Activated naive CD8-positive, alpha-beta T cell treated with anti-CD3 and anti-CD28 coated beads, Interleukin-2, amount 50 U/mL, for 24 hours (primary cell): ENCODE data around the gene ELSPBP1.

ENCODE experiments used
- ATAC-seq: fragments of 150-1000 bp; cut with Tn5 transposase; one replicate; pipeline ENCODE4 v1.10.0; 2021
- DNase-seq: peaks from one replicate; pipeline ENCODE4 v3.0.0; 2021
- H3K27ac Mint-ChIP-seq: one replicate; pipeline ENCODE4 v1.8.0; 2021; ENCODE audit warnings: mild to moderate bottlenecking, mixed read lengths
- H3K27me3 Mint-ChIP-seq: one replicate; pipeline ENCODE4 v1.8.0; 2021; ENCODE audit warnings: mixed read lengths
- H3K36me3 Mint-ChIP-seq: one replicate; pipeline ENCODE4 v1.8.0; 2021; ENCODE audit warnings: low read depth, mixed read lengths
- H3K4me1 Mint-ChIP-seq: one replicate; pipeline ENCODE4 v1.8.0; 2021; ENCODE audit warnings: mixed read lengths
- H3K4me3 Mint-ChIP-seq: one replicate; pipeline ENCODE4 v1.8.0; 2021; ENCODE audit warnings: mild to moderate bottlenecking, moderate library complexity, mixed read lengths
- H3K9me3 Mint-ChIP-seq: one replicate; pipeline ENCODE4 v1.8.0; 2021; ENCODE audit warnings: mixed read lengths

Gene ELSPBP1

GRCh38 chr19:48023011-48023410 is 28.6 kb downstream of the ELSPBP1 start:
- DNase-seq: no peak
- ATAC-seq: no peak
- H3K9me3 Mint-ChIP-seq: no peaks in the 10 kb centered on the region
- H3K27me3 Mint-ChIP-seq: peaks cover 37% of the 10 kb centered on the region
- H3K4me1 Mint-ChIP-seq: no peaks in the 10 kb centered on the region
- no peak overlapping the region for H3K4me3 Mint-ChIP-seq
- H3K36me3 Mint-ChIP-seq: no peaks in the 10 kb centered on the region
- H3K27ac Mint-ChIP-seq: no peak overlapping the region

GRCh38 chr19:48023518-48023917 is 29.1 kb downstream of the ELSPBP1 start:
- Mint-ChIP-seq H3K4me3 (no peak overlapping the region), H3K36me3 (no peaks in the 10 kb centered on the region), H3K27me3 (peaks cover 39% of the 10 kb centered on the region), H3K4me1 (no peaks in the 10 kb centered on the region), H3K9me3 (no peaks in the 10 kb centered on the region), H3K27ac (no peak overlapping the region)
- no peak for DNase-seq
- ATAC-seq: no peak

GRCh38 chr19:48025480-48025879 is 31.0 kb downstream of the ELSPBP1 start:
- no peaks in the 10 kb centered on the region for H3K36me3 Mint-ChIP-seq
- ATAC-seq (no peak), DNase-seq (no peak)
- no peak overlapping the region for H3K27ac Mint-ChIP-seq
- no peaks in the 10 kb centered on the region for H3K4me1 Mint-ChIP-seq
- H3K4me3 Mint-ChIP-seq: no peak overlapping the region
- H3K9me3 Mint-ChIP-seq: no peaks in the 10 kb centered on the region
- peaks cover 38% of the 10 kb centered on the region for H3K27me3 Mint-ChIP-seq

DNA sequence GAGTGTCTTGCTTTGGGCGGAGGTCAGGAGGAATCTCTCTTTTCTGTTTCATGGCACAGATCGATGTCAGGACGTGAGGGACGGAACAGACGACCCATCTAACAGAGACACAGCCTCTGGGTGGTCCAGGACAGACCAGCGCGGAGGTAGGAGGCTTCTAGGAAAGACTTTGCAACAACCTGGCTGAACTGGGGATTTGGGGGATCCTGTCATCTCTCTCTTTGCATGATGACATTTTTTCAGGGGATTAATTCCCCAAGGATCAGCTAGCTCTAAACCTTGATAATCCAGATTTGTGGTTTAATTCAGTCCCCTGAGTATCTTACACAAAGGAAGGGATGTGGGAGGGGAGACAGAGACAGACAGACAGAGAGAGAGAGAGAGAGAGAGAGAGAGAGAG is 35.0 kb downstream of the ELSPBP1 start:
- DNase-seq (no peak), ATAC-seq (no peak)
- no peaks in the 10 kb centered on the region for H3K36me3 Mint-ChIP-seq
- no peaks in the 10 kb centered on the region for H3K9me3 Mint-ChIP-seq
- H3K27ac Mint-ChIP-seq: no peak overlapping the region
- H3K4me1 Mint-ChIP-seq: no peaks in the 10 kb centered on the region
- H3K4me3 Mint-ChIP-seq: no peak overlapping the region
- H3K27me3 Mint-ChIP-seq: peaks cover 22% of the 10 kb centered on the region

- no peak for ATAC-seq
- H3K9me3 Mint-ChIP-seq: no peaks in the 10 kb centered on the region
Measured at GRCh38 chr19:48030073-48030472, 35.6 kb downstream of the ELSPBP1 start.

GRCh38 chr19:48033604-48034003 is 39.2 kb downstream of the ELSPBP1 start:
- no peaks in the 10 kb centered on the region for H3K4me1 Mint-ChIP-seq
- H3K36me3 Mint-ChIP-seq: no peaks in the 10 kb centered on the region
- H3K27ac Mint-ChIP-seq: no peak overlapping the region
- no peak overlapping the region for H3K4me3 Mint-ChIP-seq
- H3K9me3 Mint-ChIP-seq: peaks cover 5% of the 10 kb centered on the region
- ATAC-seq (no peak), DNase-seq (no peak)
- peaks cover 14% of the 10 kb centered on the region for H3K27me3 Mint-ChIP-seq

More at GRCh38 chr19:48030073-48030472, 35.6 kb downstream of the ELSPBP1 start:
- no peak for DNase-seq
- Mint-ChIP-seq H3K4me3 (no peak overlapping the region), H3K36me3 (no peaks in the 10 kb centered on the region), H3K27me3 (peaks cover 25% of the 10 kb centered on the region), H3K27ac (no peak overlapping the region), H3K4me1 (no peaks in the 10 kb centered on the region)

GRCh38 chr19:48036765-48037164 is 42.3 kb downstream of the ELSPBP1 start:
- no peaks in the 10 kb centered on the region for H3K36me3 Mint-ChIP-seq
- no peak overlapping the region for H3K27ac Mint-ChIP-seq
- peaks cover 5% of the 10 kb centered on the region for H3K9me3 Mint-ChIP-seq
- H3K27me3 Mint-ChIP-seq: peaks cover 29% of the 10 kb centered on the region
- DNase-seq (no peak), ATAC-seq (no peak)
- H3K4me3 Mint-ChIP-seq: no peak overlapping the region
- no peaks in the 10 kb centered on the region for H3K4me1 Mint-ChIP-seq

DNA sequence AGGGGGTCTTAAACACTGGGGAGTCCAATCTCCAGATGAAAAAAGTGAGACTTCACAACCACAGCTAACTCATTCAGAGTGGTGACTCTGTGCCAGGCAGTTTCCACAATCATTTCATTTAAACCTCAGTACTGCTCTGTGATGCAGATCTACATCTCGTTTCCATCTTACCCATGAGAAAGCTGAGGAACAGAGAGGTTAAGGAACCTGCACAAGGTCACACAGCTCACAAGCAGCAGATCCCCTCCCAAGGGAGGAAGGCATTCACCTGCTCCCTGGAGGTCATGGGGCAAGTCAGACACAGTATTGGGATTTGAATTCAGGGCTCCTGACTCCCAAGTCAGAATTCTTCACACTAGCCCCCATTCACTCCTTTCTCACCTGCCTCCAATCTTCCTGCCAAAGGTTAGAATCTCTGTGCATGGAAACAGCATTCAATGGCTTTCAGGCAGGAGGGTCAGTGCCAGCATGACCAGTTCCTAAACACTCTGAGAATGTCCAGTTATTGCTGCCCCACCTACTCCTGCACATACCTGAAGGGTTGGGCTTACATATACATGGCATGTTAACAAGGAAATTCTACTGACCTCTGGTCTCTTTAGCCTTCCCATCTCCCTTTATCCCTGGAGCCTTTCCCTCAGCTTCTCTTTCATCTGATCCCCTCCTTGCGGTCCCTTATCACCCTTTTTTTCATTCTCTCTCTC is 47.6 kb downstream of the ELSPBP1 start:
- Mint-ChIP-seq H3K9me3 (no peaks in the 10 kb centered on the region), H3K36me3 (no peaks in the 10 kb centered on the region), H3K27ac (no peak overlapping the region), H3K4me3 (no peak overlapping the region), H3K4me1 (no peaks in the 10 kb centered on the region), H3K27me3 (peaks cover 37% of the 10 kb centered on the region)
- ATAC-seq (no peak), DNase-seq (no peak)

- Mint-ChIP-seq H3K27ac (no peak within 1 kb of the TSS), H3K9me3 (no peaks in the 10 kb centered on the region), H3K4me3 (no peak within 1 kb of the TSS), H3K4me1 (no peaks in the 10 kb centered on the region), H3K27me3 (peaks cover 39% of the 10 kb centered on the region), H3K36me3 (no peaks in the 10 kb centered on the region)
- DNase-seq (no peak), ATAC-seq (no peak)
Measured at GRCh38 chr19:48043675-48044258, 49.3 kb downstream of the ELSPBP1 start, which contains the start of gene CABP5. CABP5 (minus strand) TSS chr19:48044079; CDS start chr19:48043922, 157 bp downstream.

GRCh38 chr19:48044561-48044960 is 50.1 kb downstream of the ELSPBP1 start:
- no peaks in the 10 kb centered on the region for H3K4me1 Mint-ChIP-seq
- no peak overlapping the region for H3K4me3 Mint-ChIP-seq
- H3K36me3 Mint-ChIP-seq: no peaks in the 10 kb centered on the region
- H3K27me3 Mint-ChIP-seq: peaks cover 36% of the 10 kb centered on the region
- H3K27ac Mint-ChIP-seq: no peak overlapping the region
- H3K9me3 Mint-ChIP-seq: no peaks in the 10 kb centered on the region
- DNase-seq (no peak), ATAC-seq (no peak)

DNA sequence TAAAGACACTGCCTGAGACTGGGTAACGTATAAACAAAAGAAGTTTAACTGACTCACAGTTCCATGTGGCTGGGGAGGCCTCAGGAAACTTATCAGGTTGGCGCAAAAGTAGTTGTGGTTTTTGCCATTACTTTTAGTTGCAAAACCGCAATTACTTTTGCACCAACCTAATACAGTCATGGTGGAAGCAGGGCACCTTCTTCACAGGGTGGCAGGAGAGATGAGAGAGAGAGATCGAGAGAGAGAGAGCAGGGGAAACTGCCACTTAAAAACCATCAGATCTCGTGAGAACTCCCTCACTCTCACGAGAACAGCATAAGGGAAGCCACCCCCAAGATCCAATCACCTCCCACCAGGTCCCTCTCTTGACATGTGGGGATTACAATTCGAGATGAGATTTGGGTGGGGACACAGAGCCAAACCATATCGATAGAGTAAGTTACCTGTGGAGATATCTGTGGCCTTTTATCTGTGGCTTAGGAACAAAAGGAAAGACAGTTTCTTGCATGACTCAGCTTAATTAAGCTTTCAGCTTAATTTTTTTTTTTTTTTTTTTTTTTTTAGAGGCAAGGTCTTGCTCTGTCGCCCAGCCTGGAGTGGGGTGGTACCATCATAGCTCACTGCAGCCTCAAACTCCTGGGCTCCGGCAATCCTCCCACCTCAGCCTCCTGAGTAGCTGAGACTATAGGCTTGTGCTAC is 57.1 kb downstream of the ELSPBP1 start:
- Mint-ChIP-seq H3K27ac (no peak overlapping the region), H3K4me3 (no peak overlapping the region), H3K9me3 (peaks cover 7% of the 10 kb centered on the region), H3K4me1 (no peaks in the 10 kb centered on the region), H3K36me3 (no peaks in the 10 kb centered on the region), H3K27me3 (peaks cover 8% of the 10 kb centered on the region)
- no peak for DNase-seq
- ATAC-seq: no peak

DNA sequence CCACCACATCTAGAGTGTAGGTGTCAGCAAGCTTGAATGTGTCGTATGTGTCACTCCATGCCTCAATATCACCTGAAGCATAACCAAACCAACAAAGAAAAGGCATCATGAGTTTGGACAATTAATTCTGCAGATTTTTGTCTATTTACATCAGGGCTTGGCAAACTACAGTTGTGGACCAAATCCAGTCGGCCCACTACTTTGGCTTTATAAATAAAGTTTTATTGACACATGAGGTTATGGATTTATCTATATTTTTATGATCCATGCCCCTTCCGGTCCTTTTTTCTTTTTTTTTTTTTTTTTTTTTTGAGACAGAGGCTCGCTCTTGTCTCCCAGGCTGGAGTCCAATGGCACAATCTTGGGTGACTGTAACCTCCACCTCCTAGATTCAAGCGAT is 58.6 kb downstream of the ELSPBP1 start:
- peaks cover 7% of the 10 kb centered on the region for H3K27me3 Mint-ChIP-seq
- no peaks in the 10 kb centered on the region for H3K4me1 Mint-ChIP-seq
- DNase-seq: no peak
- no peak for ATAC-seq
- peaks cover 7% of the 10 kb centered on the region for H3K9me3 Mint-ChIP-seq
- no peak overlapping the region for H3K4me3 Mint-ChIP-seq
- H3K27ac Mint-ChIP-seq: no peak overlapping the region
- no peaks in the 10 kb centered on the region for H3K36me3 Mint-ChIP-seq

DNA sequence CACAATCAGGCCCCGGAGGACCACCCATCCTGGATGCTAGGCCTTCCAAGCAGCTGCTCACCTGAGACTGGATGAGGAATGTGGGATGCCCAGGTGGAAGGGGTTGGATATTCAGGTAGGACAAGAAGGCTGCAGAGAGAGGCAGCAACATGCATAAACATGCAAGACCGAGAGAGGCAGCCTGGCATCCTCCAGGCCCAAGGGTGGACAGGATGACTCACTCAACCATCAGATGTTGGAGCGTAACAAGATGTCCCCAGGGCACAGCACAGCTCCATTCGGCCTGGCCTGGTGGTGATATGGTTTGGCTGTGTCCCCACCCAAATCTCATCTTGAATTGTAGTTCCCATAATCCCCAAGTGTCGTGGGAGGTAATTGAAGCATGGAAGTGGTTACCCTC is 59.4 kb downstream of the ELSPBP1 start:
- DNase-seq (no peak), ATAC-seq (no peak)
- no peaks in the 10 kb centered on the region for H3K36me3 Mint-ChIP-seq
- no peak overlapping the region for H3K27ac Mint-ChIP-seq
- peaks cover 7% of the 10 kb centered on the region for H3K27me3 Mint-ChIP-seq
- peaks cover 7% of the 10 kb centered on the region for H3K9me3 Mint-ChIP-seq
- H3K4me3 Mint-ChIP-seq: no peak overlapping the region
- no peaks in the 10 kb centered on the region for H3K4me1 Mint-ChIP-seq

DNA sequence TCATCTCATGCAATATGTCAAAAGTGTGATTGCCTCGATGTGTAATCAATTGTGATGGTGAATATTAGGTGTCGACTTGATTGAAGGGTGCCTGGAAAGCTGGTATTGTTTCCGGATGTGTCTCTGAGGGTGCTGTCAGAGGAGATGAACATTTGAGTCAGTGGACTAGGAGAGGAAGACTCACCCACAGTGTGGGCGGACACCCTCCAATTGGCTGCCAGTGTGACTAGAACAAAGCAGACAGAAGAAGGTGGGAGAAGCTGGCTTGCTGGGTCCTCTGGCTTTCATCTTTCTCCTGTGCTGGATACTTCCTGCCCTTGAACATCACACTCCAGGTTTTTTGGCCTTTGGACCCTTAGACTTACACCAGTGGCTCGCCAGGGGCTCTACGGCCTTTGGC is 64.9 kb downstream of the ELSPBP1 start:
- Mint-ChIP-seq H3K27me3 (peaks cover 17% of the 10 kb centered on the region), H3K36me3 (no peaks in the 10 kb centered on the region), H3K9me3 (no peaks in the 10 kb centered on the region), H3K27ac (no peak overlapping the region), H3K4me1 (no peaks in the 10 kb centered on the region), H3K4me3 (no peak overlapping the region)
- DNase-seq (no peak), ATAC-seq (peak; percentile 40)

- Mint-ChIP-seq H3K27ac (no peak overlapping the region), H3K4me3 (no peak overlapping the region), H3K36me3 (no peaks in the 10 kb centered on the region), H3K4me1 (no peaks in the 10 kb centered on the region), H3K9me3 (no peaks in the 10 kb centered on the region), H3K27me3 (peaks cover 17% of the 10 kb centered on the region)
- ATAC-seq (no peak), DNase-seq (no peak)
Measured at GRCh38 chr19:48060381-48060780, 65.9 kb downstream of the ELSPBP1 start.
